ENCODE results near the gene SPRYD3. TPM values are rescaled to one million over a fixed set of nuclear protein-coding genes. Genes with fewer than 3 reads are reported as not detected.
A peak's percentile ranks its signal among the peaks of the same experiment; 100 is the strongest.
"Not testable (repeated sequence)": the region's sequence is repeated elsewhere in the genome, so short reads cannot be mapped to it uniquely, and the experiment has no call there.

Gene SPRYD3
- total and polyA plus RNA-seq, 8 donors, result 25.7 to 47.2 (median 38.4) TPM

- peak overlapping the region in 1 of 4 donors; percentile 29 for H3K27ac ChIP-seq
- no peaks in the 10 kb centered on the region for H3K36me3 ChIP-seq
- FAIRE-seq, result no peak
- no peaks in the 10 kb centered on the region for H3K9me3 ChIP-seq
- H3K4me3 ChIP-seq, result no peak overlapping the region
- DNase-seq, result no peak
- ATAC-seq, result peak in 2 of 4 donors; percentile 5 to 11
- no peak for TF ChIP-seq CTCF (IDR thresholded peaks at IDR 0.05)
- H3K4me1 ChIP-seq, result peaks cover 0 to 9% (median 0%) of the 10 kb centered on the region in 3 donors
- intact Hi-C loops (cut with DNase I), result loop anchor here in 1 of 3 donors (5.0 kb wide), 1 partner anchor 34 kb away; no protein-coding TSS in a partner anchor
- no peaks in the 10 kb centered on the region for H3K27me3 ChIP-seq
- 87 to 91% methylated on average over 11 of the region's 11 CpGs for WGBS, 2 donors
Measured at GRCh38 chr12:53096089-53096741, 17.0 kb upstream of the SPRYD3 start.

- FAIRE-seq, H3K36me3 ChIP-seq, H3K27me3 ChIP-seq, H3K4me3 ChIP-seq, ATAC-seq, DNase-seq, H3K9me3 ChIP-seq, H3K27ac ChIP-seq, H3K4me1 ChIP-seq: not testable (repeated sequence)
- intact Hi-C loops (cut with DNase I), result loop anchor here in 1 of 3 donors (5.0 kb wide), 1 partner anchor 33 kb away; no protein-coding TSS in a partner anchor
- WGBS, 2 donors, result 92 to 93% methylated on average over 3 of the region's 3 CpGs
Measured at GRCh38 chr12:53095596-53095895, 16.4 kb upstream of the SPRYD3 start.

- not testable (repeated sequence) for FAIRE-seq, H3K36me3 ChIP-seq, H3K27me3 ChIP-seq, H3K4me3 ChIP-seq, H3K9me3 ChIP-seq, ATAC-seq, DNase-seq, H3K27ac ChIP-seq, H3K4me1 ChIP-seq
- WGBS, 2 donors, result 91 to 95% methylated on average over 5 of the region's 5 CpGs
- intact Hi-C loops (cut with DNase I), result loop anchor here in 1 of 3 donors (5.0 kb wide), 1 partner anchor 33 kb away; no protein-coding TSS in a partner anchor
Measured at GRCh38 chr12:53094796-53095595, 15.8 kb upstream of the SPRYD3 start.

- no peak for FAIRE-seq
- Histone ChIP-seq H3K27ac (peak overlapping the region in 1 of 4 donors; percentile 39), H3K27me3 (no peaks in the 10 kb centered on the region), H3K4me3 (no peak overlapping the region), H3K4me1 (peaks cover 0 to 9% (median 0%) of the 10 kb centered on the region in 3 donors), H3K9me3 (no peaks in the 10 kb centered on the region), H3K36me3 (no peaks in the 10 kb centered on the region)
- no peak for ATAC-seq
- intact Hi-C loops (cut with DNase I), result no loop called here
- no peak for TF ChIP-seq CTCF (IDR thresholded peaks at IDR 0.05)
- WGBS, 2 donors, result 82 to 87% methylated on average over 6 of the region's 6 CpGs
- DNase-seq, result no peak
Measured at GRCh38 chr12:53094394-53094787, 15.2 kb upstream of the SPRYD3 start.

- intact Hi-C loops (cut with DNase I), result no loop called here
- Histone ChIP-seq H3K36me3 (no peaks in the 10 kb centered on the region), H3K9me3 (no peaks in the 10 kb centered on the region), H3K4me3 (no peak overlapping the region), H3K4me1 (peaks cover 0 to 5% (median 0%) of the 10 kb centered on the region in 3 donors), H3K27ac (peak overlapping the region in 1 of 4 donors; percentile 39), H3K27me3 (no peaks in the 10 kb centered on the region)
- ATAC-seq (peak in 1 of 4 donors; percentile 12), FAIRE-seq (no peak), DNase-seq (no peak)
- 77 to 86% methylated on average over 6 of the region's 6 CpGs for WGBS, 2 donors
- TF ChIP-seq CTCF (IDR thresholded peaks at IDR 0.05), result no peak
Measured at GRCh38 chr12:53093777-53094393, 14.7 kb upstream of the SPRYD3 start.

Data from pancreas (tissue), 10 donors.